Measurements from ENCODE around the gene FAM89B.

FAM89B gene

DNA sequence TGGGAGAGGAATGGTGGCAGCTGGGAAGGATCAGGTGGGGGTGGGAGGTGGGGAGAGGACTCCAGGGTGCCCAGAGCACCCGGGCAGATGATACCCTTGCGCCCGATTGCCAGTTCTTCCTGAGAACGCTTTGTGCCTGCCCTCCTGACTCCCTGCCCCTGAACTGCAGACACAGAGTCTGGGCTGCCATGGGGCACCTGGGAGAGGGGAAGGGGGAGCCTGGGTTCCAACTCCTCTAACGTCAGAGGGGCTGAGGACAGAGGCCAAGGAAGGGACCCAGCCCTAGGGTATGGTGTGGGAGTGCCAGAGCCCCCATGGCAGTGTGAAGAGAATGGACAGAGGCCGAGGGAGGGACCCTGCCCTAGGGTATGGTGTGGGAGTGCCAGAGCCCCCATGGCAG lies 24.2 kb downstream of the FAM89B start:
- H3K4me3 ChIP-seq (ENCODE audit: low read depth, low read length) = no peak overlapping the region
- no peaks in the 10 kb centered on the region for H3K9me3 ChIP-seq
- TF ChIP-seq, protein P1, sequence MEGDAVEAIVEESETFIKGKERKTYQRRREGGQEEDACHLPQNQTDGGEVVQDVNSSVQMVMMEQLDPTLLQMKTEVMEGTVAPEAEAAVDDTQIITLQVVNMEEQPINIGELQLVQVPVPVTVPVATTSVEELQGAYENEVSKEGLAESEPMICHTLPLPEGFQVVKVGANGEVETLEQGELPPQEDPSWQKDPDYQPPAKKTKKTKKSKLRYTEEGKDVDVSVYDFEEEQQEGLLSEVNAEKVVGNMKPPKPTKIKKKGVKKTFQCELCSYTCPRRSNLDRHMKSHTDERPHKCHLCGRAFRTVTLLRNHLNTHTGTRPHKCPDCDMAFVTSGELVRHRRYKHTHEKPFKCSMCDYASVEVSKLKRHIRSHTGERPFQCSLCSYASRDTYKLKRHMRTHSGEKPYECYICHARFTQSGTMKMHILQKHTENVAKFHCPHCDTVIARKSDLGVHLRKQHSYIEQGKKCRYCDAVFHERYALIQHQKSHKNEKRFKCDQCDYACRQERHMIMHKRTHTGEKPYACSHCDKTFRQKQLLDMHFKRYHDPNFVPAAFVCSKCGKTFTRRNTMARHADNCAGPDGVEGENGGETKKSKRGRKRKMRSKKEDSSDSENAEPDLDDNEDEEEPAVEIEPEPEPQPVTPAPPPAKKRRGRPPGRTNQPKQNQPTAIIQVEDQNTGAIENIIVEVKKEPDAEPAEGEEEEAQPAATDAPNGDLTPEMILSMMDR (IDR thresholded peaks at IDR 0.05; ENCODE audit: low read depth, low read length) = no peak
- no peaks in the 10 kb centered on the region for H3K4me1 ChIP-seq
- DNase-seq = no peak
- no peaks in the 10 kb centered on the region for H3K36me3 ChIP-seq
- H3K27me3 ChIP-seq = no peaks in the 10 kb centered on the region

- DNase-seq = no peak
- no peak overlapping the region for H3K4me3 ChIP-seq (ENCODE audit: low read depth, low read length)
- no peaks in the 10 kb centered on the region for H3K9me3 ChIP-seq
- H3K4me1 ChIP-seq = no peaks in the 10 kb centered on the region
- no peaks in the 10 kb centered on the region for H3K36me3 ChIP-seq
- TF ChIP-seq, protein P1 (IDR thresholded peaks at IDR 0.05; ENCODE audit: low read depth, low read length) = no peak
- H3K27me3 ChIP-seq = no peaks in the 10 kb centered on the region
Observed at GRCh38 chr11:65598258-65598699, 25.9 kb downstream of the FAM89B start.

DNA sequence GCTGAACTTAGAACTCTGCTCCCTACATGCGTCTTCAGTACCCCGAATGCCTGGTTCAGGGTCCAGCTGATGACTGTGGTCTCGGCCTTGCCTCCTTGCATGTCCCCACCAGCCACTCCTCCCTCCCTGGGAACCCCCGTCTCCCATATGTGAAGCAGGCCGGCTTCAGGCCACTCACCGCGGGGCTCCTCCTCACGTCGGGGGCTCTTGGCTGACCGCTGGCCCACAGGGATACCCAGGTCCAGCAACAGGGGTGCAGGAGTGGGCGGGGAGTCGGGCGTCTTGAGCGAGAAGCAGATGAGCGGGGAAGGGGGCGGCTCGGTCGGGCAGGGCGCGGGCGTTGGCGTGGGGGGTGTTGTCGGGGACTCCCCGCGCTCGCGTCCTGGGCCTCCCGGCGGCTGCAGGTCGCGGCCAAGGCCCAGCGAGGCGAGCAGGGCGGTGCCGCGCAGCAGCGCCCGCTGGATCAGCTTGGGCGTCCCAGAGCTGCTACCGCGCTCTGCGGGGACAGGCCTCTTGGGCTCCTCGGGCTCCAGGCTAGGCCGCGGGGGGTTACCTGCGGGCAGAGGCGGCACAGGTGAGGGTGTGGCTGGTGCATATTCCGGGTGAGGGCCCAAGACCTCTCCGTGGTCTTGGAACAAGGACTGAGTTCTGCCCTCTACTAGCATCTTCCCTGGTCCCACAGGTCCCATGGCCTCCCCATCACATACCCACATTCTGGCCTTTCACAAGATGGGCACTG lies 27.0 kb downstream of the FAM89B start:
- no peaks in the 10 kb centered on the region for H3K4me1 ChIP-seq
- H3K4me3 ChIP-seq (ENCODE audit: low read depth, low read length) = no peak overlapping the region
- no peaks in the 10 kb centered on the region for H3K9me3 ChIP-seq
- no peak for DNase-seq
- no peaks in the 10 kb centered on the region for H3K27me3 ChIP-seq
- no peaks in the 10 kb centered on the region for H3K36me3 ChIP-seq
- TF ChIP-seq, protein P1 (IDR thresholded peaks at IDR 0.05; ENCODE audit: low read depth, low read length) = no peak

GRCh38 chr11:65599955-65600246 lies 27.6 kb downstream of the FAM89B start:
- TF ChIP-seq, protein P1 (IDR thresholded peaks at IDR 0.05; ENCODE audit: low read depth, low read length) = no peak
- H3K27me3 ChIP-seq = no peaks in the 10 kb centered on the region
- no peaks in the 10 kb centered on the region for H3K36me3 ChIP-seq

DNA sequence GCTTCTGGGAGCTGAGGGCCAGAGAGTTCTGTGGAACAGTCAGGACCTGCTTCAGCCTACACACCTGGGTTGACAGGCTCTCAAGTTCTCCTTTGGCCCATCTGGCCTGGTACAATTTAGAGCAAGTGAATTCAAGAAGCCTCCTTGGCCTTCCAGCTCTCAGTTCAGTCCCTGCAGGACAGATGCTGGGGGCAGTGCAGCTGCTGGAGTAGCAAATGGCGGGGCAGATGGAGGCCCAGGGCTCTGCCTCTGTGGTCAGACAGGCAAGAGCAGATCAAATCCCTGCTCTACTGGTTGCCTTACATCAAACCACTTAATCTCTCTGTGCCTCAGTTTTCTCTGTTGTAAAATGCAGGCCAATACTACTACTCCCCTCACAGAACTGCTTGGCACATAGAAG lies 31.9 kb downstream of the FAM89B start:
- Histone ChIP-seq H3K4me1 (0 out of 2 replicates have a peak, but pooled peaks cover 2% of the 10 kb centered on the region), H3K27me3 (no peaks in the 10 kb centered on the region), H3K4me3 (ENCODE audit: low read depth, low read length) (no peak overlapping the region), H3K36me3 (no peaks in the 10 kb centered on the region), H3K9me3 (no peaks in the 10 kb centered on the region)
- no peak for DNase-seq
- TF ChIP-seq, protein P1 (IDR thresholded peaks at IDR 0.05; ENCODE audit: low read depth, low read length) = no peak

More at GRCh38 chr11:65599955-65600246, 27.6 kb downstream of the FAM89B start:
- Histone ChIP-seq H3K9me3 (no peaks in the 10 kb centered on the region), H3K4me3 (ENCODE audit: low read depth, low read length) (no peak overlapping the region), H3K4me1 (no peaks in the 10 kb centered on the region)
- DNase-seq = no peak

- no peaks in the 10 kb centered on the region for H3K27me3 ChIP-seq
- peak overlapping the region; percentile 14; the same call in 1 of the 2 replicates for H3K4me3 ChIP-seq (ENCODE audit: low read depth, low read length)
- 0 out of 2 replicates have a peak, but pooled peaks cover 2% of the 10 kb centered on the region for H3K4me1 ChIP-seq
- peak; percentile 94 for DNase-seq
- TF ChIP-seq, protein P1 (IDR thresholded peaks at IDR 0.05; ENCODE audit: low read depth, low read length) = no peak
- no peaks in the 10 kb centered on the region for H3K9me3 ChIP-seq
- no peaks in the 10 kb centered on the region for H3K36me3 ChIP-seq
Observed at GRCh38 chr11:65606876-65607613, 34.7 kb downstream of the FAM89B start.
